ENCODE measurements around the gene SNAPC4. TPM values are rescaled to one million over a fixed set of nuclear protein-coding genes. Genes with fewer than 3 reads are reported as not detected.
"Not testable (repeated sequence)": the region's sequence is repeated elsewhere in the genome, so short reads cannot be mapped to it uniquely, and the experiment has no call there.

Gene SNAPC4
- total RNA-seq, 1 donor = 8.1 TPM

GRCh38 chr9:136361047-136361753 lies 38.8 kb downstream of the SNAPC4 start:
- DNase-seq (ENCODE audit: low read depth in 2 of 3, low spot score in 2 of 3) = no peak

GRCh38 chr9:136359774-136360718 lies 39.9 kb downstream of the SNAPC4 start:
- no peak for DNase-seq (ENCODE audit: low read depth in 2 of 3, low spot score in 2 of 3)

- no peak for DNase-seq (ENCODE audit: low read depth in 2 of 3, low spot score in 2 of 3)
Measured at GRCh38 chr9:136358888-136359287, 41.1 kb downstream of the SNAPC4 start.

GRCh38 chr9:136358016-136358415 lies 42.0 kb downstream of the SNAPC4 start:
- DNase-seq (ENCODE audit: low read depth in 2 of 3, low spot score in 2 of 3) = no peak

GRCh38 chr9:136357202-136357725 lies 42.7 kb downstream of the SNAPC4 start:
- DNase-seq (ENCODE audit: low read depth in 2 of 3, low spot score in 2 of 3) = no peak

- DNase-seq (ENCODE audit: low read depth in 2 of 3, low spot score in 2 of 3) = no peak
Measured at GRCh38 chr9:136355616-136356557, 44.1 kb downstream of the SNAPC4 start.

- no peak for DNase-seq (ENCODE audit: low read depth in 2 of 3, low spot score in 2 of 3)
Measured at GRCh38 chr9:136354592-136355085, 45.3 kb downstream of the SNAPC4 start.

GRCh38 chr9:136353757-136354488 lies 46.0 kb downstream of the SNAPC4 start:
- DNase-seq (ENCODE audit: low read depth in 2 of 3, low spot score in 2 of 3) = no peak

GRCh38 chr9:136353088-136353487 lies 46.9 kb downstream of the SNAPC4 start:
- no peak for DNase-seq (ENCODE audit: low read depth in 2 of 3, low spot score in 2 of 3)

GRCh38 chr9:136352682-136353081 lies 47.3 kb downstream of the SNAPC4 start:
- no peak for DNase-seq (ENCODE audit: low read depth in 2 of 3, low spot score in 2 of 3)

GRCh38 chr9:136351868-136352267 lies 48.1 kb downstream of the SNAPC4 start:
- DNase-seq (ENCODE audit: low read depth in 2 of 3, low spot score in 2 of 3) = not testable (repeated sequence)

- no peak for DNase-seq (ENCODE audit: low read depth in 2 of 3, low spot score in 2 of 3)
Measured at GRCh38 chr9:136351252-136351800, 48.6 kb downstream of the SNAPC4 start.

Other genes starting within 250 kb of the SNAPC4 start
- 0.27 TPM for gene LHX3, start 195.0 kb downstream of the SNAPC4 start, total RNA-seq
- gene QSOX2, start 154.4 kb downstream of the SNAPC4 start, total RNA-seq = 11.0 TPM
- gene CCDC187, start 96.1 kb downstream of the SNAPC4 start, total RNA-seq = 0.81 TPM
- 85.6 TPM for gene GPSM1, start 72.6 kb downstream of the SNAPC4 start, total RNA-seq
- gene DNLZ, start 36.4 kb downstream of the SNAPC4 start, total RNA-seq = 18.3 TPM
- 23.4 TPM for gene CARD9, start 26.5 kb downstream of the SNAPC4 start, total RNA-seq
- gene ENTR1, start 10.4 kb upstream of the SNAPC4 start, total RNA-seq = 28.0 TPM
- gene PMPCA, start 10.5 kb upstream of the SNAPC4 start, total RNA-seq = 50.4 TPM
- 11.3 TPM for gene INPP5E, start 39.7 kb upstream of the SNAPC4 start, total RNA-seq
- gene SEC16A, start 82.9 kb upstream of the SNAPC4 start, total RNA-seq = 39.9 TPM
- gene NOTCH1, start 145.9 kb upstream of the SNAPC4 start, total RNA-seq = 190 TPM

Measured in hematopoietic multipotent progenitor cell (in vitro differentiated cells).